ENCODE results near the gene ASTN2. TPM values are rescaled to one million over a fixed set of nuclear protein-coding genes. Genes with fewer than 3 reads are reported as not detected.

ASTN2 gene
- total and polyA plus RNA-seq, 4 donors = 0.57 to 2.9 (median 1.4) TPM

- Histone ChIP-seq H3K4me3 (ENCODE audit: low read depth in 1 of 3, low read length in 3 of 3) (no peak overlapping the region), H3K27ac (ENCODE audit: low read depth in 1 of 2, low read length in 2 of 2) (no peak overlapping the region), H3K9me3 (ENCODE audit: control insufficient read depth in 4 of 4, low read length in 3 of 4) (no peaks in the 10 kb centered on the region), H3K9ac (ENCODE audit: low read depth in 1 of 2, low read length in 2 of 2) (no peak overlapping the region), H3K4me1 (ENCODE audit: control insufficient read depth in 4 of 4, insufficient read depth in 4 of 4, low read length in 3 of 4) (no peaks in the 10 kb centered on the region), H3K36me3 (ENCODE audit: control insufficient read depth in 4 of 4, insufficient read depth in 3 of 4, low read depth in 1 of 4, low read length in 3 of 4) (no peaks in the 10 kb centered on the region), H3K27me3 (ENCODE audit: control insufficient read depth in 4 of 4, insufficient read depth in 4 of 4, low read length in 3 of 4) (no peaks in the 10 kb centered on the region)
- TF ChIP-seq REST (IDR thresholded peaks at IDR 0.05) (no peak), YY1 (IDR thresholded peaks at IDR 0.05) (no peak), ZBTB33 (IDR thresholded peaks at IDR 0.05) (no peak), NR2F2 (IDR thresholded peaks at IDR 0.05) (no peak), FOXA1 (IDR thresholded peaks at IDR 0.05) (no peak)
- no peak for DNase-seq (ENCODE audit: low spot score)
- WGBS = 95% methylated on average over 1 of the region's 1 CpG
Measured at GRCh38 chr9:116405321-116405720, 1009.5 kb downstream of the ASTN2 start.

GRCh38 chr9:116404228-116404627 lies 1010.6 kb downstream of the ASTN2 start:
- TF ChIP-seq GABPA (IDR thresholded peaks at IDR 0.05 in 1 of 2, conservative IDR thresholded peaks at IDR 0.05 in 1 of 2) = no peak
- no peak for TF ChIP-seq REST (IDR thresholded peaks at IDR 0.05)
- no peak for TF ChIP-seq ZBTB33 (IDR thresholded peaks at IDR 0.05)
- no peak for TF ChIP-seq RXRA (IDR thresholded peaks at IDR 0.05)
- TF ChIP-seq FOXA2 (IDR thresholded peaks at IDR 0.05) = no peak
- no peak for TF ChIP-seq JUND (IDR thresholded peaks at IDR 0.05)
- TF ChIP-seq HNF4A (conservative IDR thresholded peaks at IDR 0.05) = no peak
- no peak overlapping the region for H3K9ac ChIP-seq (ENCODE audit: low read depth in 1 of 2, low read length in 2 of 2)
- WGBS = 97% methylated on average over 3 of the region's 3 CpGs
- no peak overlapping the region for H3K27ac ChIP-seq (ENCODE audit: low read depth in 1 of 2, low read length in 2 of 2)
- no peaks in the 10 kb centered on the region for H3K27me3 ChIP-seq (ENCODE audit: control insufficient read depth in 4 of 4, insufficient read depth in 4 of 4, low read length in 3 of 4)
- H3K4me1 ChIP-seq (ENCODE audit: control insufficient read depth in 4 of 4, insufficient read depth in 4 of 4, low read length in 3 of 4) = no peaks in the 10 kb centered on the region
- no peaks in the 10 kb centered on the region for H3K9me3 ChIP-seq (ENCODE audit: control insufficient read depth in 4 of 4, low read length in 3 of 4)
- no peak overlapping the region for H3K4me3 ChIP-seq (ENCODE audit: low read depth in 1 of 3, low read length in 3 of 3)
- no peaks in the 10 kb centered on the region for H3K36me3 ChIP-seq (ENCODE audit: control insufficient read depth in 4 of 4, insufficient read depth in 3 of 4, low read depth in 1 of 4, low read length in 3 of 4)
- DNase-seq (ENCODE audit: low spot score) = no peak

Data from liver (tissue), 9 donors.